ENCODE data around the gene OSBP. TPM values are rescaled to one million over a fixed set of nuclear protein-coding genes. Genes with fewer than 3 reads are reported as not detected.

Gene OSBP
- total and polyA plus RNA-seq, 10 donors, result 7.0 to 39.9 (median 34.5) TPM

GRCh38 chr11:59600234-59600633 is 15.3 kb downstream of the OSBP start:
- H3K4me1 ChIP-seq, result peaks cover 0 to 11% (median 0%) of the 10 kb centered on the region in 6 donors
- no peaks in the 10 kb centered on the region for H3K9me3 ChIP-seq
- DNase-seq, result no peak
- no peak overlapping the region for H3K27ac ChIP-seq
- WGBS, 5 donors, result 91 to 100% (median 95%) methylated on average over 2 of the region's 2 CpGs
- TF ChIP-seq, protein P1, sequence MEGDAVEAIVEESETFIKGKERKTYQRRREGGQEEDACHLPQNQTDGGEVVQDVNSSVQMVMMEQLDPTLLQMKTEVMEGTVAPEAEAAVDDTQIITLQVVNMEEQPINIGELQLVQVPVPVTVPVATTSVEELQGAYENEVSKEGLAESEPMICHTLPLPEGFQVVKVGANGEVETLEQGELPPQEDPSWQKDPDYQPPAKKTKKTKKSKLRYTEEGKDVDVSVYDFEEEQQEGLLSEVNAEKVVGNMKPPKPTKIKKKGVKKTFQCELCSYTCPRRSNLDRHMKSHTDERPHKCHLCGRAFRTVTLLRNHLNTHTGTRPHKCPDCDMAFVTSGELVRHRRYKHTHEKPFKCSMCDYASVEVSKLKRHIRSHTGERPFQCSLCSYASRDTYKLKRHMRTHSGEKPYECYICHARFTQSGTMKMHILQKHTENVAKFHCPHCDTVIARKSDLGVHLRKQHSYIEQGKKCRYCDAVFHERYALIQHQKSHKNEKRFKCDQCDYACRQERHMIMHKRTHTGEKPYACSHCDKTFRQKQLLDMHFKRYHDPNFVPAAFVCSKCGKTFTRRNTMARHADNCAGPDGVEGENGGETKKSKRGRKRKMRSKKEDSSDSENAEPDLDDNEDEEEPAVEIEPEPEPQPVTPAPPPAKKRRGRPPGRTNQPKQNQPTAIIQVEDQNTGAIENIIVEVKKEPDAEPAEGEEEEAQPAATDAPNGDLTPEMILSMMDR (IDR thresholded peaks at IDR 0.05 in 8 of 11, conservative IDR thresholded peaks at IDR 0.05 in 3 of 11), result no peak
- TF ChIP-seq POLR2AphosphoS5 (IDR thresholded peaks at IDR 0.05) (no peak), POLR2A (IDR thresholded peaks at IDR 0.05) (no peak)
- no peaks in the 10 kb centered on the region for H3K27me3 ChIP-seq (replicated peaks in 1 of 7)
- peaks cover 5 to 100% (median 97%) of the 10 kb centered on the region in 6 donors for H3K36me3 ChIP-seq
- intact Hi-C loops (cut with DNase I; ENCODE audit: low total_unique reads), result no loop called here
- H3K4me3 ChIP-seq, result no peak overlapping the region

DNA sequence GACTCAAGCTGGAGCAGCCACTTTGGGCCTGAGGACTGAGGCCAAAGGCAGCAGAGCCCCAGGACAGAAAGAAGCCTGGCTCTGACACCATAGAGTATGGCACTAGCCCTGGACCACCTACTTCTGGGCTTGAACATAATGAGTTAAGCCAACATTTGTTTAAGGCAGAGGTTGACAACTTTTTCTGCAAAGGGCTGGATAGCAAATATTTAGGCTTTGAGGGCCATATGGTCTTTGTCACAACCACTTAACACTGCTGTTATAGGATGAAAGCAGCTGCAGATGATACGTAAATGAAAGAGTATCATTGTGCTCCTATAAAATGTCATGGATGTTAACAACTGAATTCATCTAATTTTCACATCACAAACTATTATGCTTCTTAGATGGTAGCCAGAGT is 16.6 kb downstream of the OSBP start:
- Histone ChIP-seq H3K27ac (no peak overlapping the region), H3K4me1 (peaks cover 0 to 4% (median 0%) of the 10 kb centered on the region in 6 donors), H3K9me3 (no peaks in the 10 kb centered on the region), H3K36me3 (peaks cover 5 to 100% (median 95%) of the 10 kb centered on the region in 6 donors), H3K4me3 (no peak overlapping the region), H3K27me3 (replicated peaks in 1 of 7) (no peaks in the 10 kb centered on the region)
- intact Hi-C loops (cut with DNase I; ENCODE audit: low total_unique reads), result no loop called here
- TF ChIP-seq, protein P1 (IDR thresholded peaks at IDR 0.05 in 8 of 11, conservative IDR thresholded peaks at IDR 0.05 in 3 of 11), result no peak
- TF ChIP-seq POLR2AphosphoS5 (IDR thresholded peaks at IDR 0.05), result no peak
- TF ChIP-seq POLR2A (IDR thresholded peaks at IDR 0.05), result no peak
- WGBS, 5 donors, result 86 to 100% (median 93%) methylated on average over 1 of the region's 1 CpG
- DNase-seq, result no peak

DNA sequence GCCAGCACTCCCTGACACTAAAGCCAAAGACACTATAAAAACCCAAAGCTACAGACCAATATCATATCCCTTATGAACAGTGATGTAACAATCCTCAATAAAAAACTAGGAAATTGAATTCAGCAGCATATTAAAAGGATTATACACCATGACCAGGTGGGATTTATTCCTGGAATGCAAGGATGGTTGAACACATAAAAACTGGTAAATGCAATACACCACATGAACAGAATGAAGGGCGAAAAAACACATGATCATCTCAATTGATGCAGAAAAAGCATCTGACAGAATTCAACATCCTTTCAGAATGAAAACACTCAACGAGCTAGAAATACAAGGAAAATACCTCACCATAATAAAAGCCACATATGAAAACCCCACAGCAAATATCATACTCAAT is 31.3 kb downstream of the OSBP start:
- TF ChIP-seq, protein P1 (IDR thresholded peaks at IDR 0.05 in 8 of 11, conservative IDR thresholded peaks at IDR 0.05 in 3 of 11), result no peak
- no peak for TF ChIP-seq POLR2A (IDR thresholded peaks at IDR 0.05)
- TF ChIP-seq POLR2AphosphoS5 (IDR thresholded peaks at IDR 0.05), result no peak
- WGBS, 5 donors, result 90 to 100% (median 96%) methylated on average over 2 of the region's 2 CpGs
- peaks cover 0 to 12% (median 9%) of the 10 kb centered on the region in 8 donors for H3K9me3 ChIP-seq
- no peaks in the 10 kb centered on the region for H3K27me3 ChIP-seq (replicated peaks in 1 of 7)
- no peak for DNase-seq
- no peaks in the 10 kb centered on the region for H3K4me1 ChIP-seq
- H3K4me3 ChIP-seq, result no peak overlapping the region
- no peak overlapping the region for H3K27ac ChIP-seq
- H3K36me3 ChIP-seq, result peaks cover 0 to 100% (median 72%) of the 10 kb centered on the region in 6 donors
- intact Hi-C loops (cut with DNase I; ENCODE audit: low total_unique reads), result no loop called here

GRCh38 chr11:59582006-59582405 is 33.6 kb downstream of the OSBP start:
- no peak overlapping the region for H3K27ac ChIP-seq
- DNase-seq, result no peak
- intact Hi-C loops (cut with DNase I; ENCODE audit: low total_unique reads), result no loop called here
- no peaks in the 10 kb centered on the region for H3K4me1 ChIP-seq
- H3K9me3 ChIP-seq, result peaks cover 0 to 12% (median 9%) of the 10 kb centered on the region in 8 donors
- H3K27me3 ChIP-seq (replicated peaks in 1 of 7), result no peaks in the 10 kb centered on the region
- WGBS, 5 donors, result 76 to 92% (median 90%) methylated on average over 1 of the region's 1 CpG
- TF ChIP-seq, protein P1 (IDR thresholded peaks at IDR 0.05 in 8 of 11, conservative IDR thresholded peaks at IDR 0.05 in 3 of 11), result no peak
- TF ChIP-seq POLR2AphosphoS5 (IDR thresholded peaks at IDR 0.05), result no peak
- TF ChIP-seq POLR2A (IDR thresholded peaks at IDR 0.05), result no peak
- H3K36me3 ChIP-seq, result peaks cover 4 to 100% (median 75%) of the 10 kb centered on the region in 6 donors
- H3K4me3 ChIP-seq, result no peak overlapping the region

All from spleen (tissue), 11 donors.